ENCODE measurements around the gene GLYATL3. TPM values are rescaled to one million over a fixed set of nuclear protein-coding genes. Genes with fewer than 3 reads are reported as not detected.
A peak's percentile ranks its signal among the peaks of the same experiment; 100 is the strongest.

The GLYATL3 gene
- total RNA-seq, 1 donor from 2014 or later = 0.48 TPM

- no peak for DNase-seq (ENCODE audit: low spot score)
These were observed 15.1 kb downstream of the GLYATL3 start for GRCh38 chr6:49514571-49515484.

DNA sequence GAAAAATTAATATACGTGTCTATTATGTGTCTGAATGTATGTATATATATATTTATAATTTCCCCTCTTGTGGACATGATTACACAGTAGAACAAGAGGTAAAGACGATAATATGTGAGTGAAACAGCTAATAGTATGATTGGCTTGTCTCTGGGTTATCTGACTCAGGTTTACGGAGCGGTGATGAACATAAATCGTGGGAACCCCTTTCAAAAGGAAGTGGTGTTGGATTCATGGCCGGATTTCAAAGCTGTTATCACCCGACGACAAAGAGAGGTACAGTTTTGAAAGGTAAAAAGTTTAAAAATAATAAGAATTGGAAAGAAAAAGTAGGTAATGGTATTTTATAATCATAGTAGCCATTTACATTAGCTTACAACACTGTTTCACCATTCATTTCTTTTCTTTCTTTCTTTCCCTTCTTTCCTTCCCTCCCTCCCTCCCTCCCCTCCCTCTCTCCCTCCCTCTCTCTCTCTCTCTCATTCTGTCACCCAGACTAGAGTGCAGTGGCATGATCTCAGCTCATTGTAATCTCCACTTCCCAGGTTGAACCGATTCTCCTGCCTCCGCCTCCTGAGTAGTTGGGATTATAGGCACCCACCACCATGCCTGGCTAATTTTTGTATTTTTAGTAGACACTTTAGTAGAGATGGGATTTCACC is 15.9 kb downstream of the GLYATL3 start:
- DNase-seq (ENCODE audit: low spot score) = no peak

- no peak for DNase-seq (ENCODE audit: low spot score)
These were observed 16.4 kb downstream of the GLYATL3 start for GRCh38 chr6:49516147-49516505.

GRCh38 chr6:49517919-49518318 is 18.2 kb downstream of the GLYATL3 start:
- DNase-seq (ENCODE audit: low spot score) = no peak

DNA sequence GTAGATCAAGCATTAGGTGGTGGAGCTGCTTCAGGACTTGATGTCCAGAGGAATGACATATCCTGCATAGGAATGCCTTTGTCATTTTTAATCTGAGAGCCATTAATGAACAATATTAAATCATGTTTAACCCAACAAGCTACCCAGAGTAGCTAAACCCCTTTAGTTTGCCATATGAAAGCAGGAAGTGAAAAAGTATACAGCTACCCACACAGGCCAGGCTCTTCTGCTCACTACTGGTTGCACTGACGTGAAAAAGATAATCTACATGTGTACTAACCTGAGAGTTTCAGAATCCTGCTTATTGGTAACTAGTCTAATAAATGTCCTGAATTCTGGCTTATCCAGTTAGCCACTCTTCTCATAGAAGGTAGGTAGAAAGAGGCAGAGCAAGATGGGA is 19.9 kb downstream of the GLYATL3 start:
- no peak for DNase-seq (ENCODE audit: low spot score)

- no peak for DNase-seq (ENCODE audit: low spot score)
These were observed 23.2 kb downstream of the GLYATL3 start for GRCh38 chr6:49522710-49523593.

DNA sequence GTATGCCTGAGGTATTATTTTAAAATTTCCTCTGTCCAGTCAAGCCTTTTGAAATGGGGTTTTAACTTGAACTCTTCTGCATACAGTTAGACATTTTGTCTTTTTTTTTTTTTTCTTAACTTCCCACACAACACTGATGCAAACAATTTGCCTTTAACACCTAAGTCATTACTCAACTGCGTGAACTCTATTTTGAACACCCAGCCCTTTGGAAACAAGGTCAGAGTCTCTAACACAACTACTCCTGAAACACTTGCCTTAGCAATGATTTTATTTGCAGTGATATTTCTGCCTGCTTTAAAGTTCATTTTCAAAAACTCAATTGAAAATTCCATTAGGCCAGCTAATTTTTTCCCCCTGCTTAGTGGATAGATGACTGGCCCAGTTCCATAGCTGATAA is 24.2 kb downstream of the GLYATL3 start:
- DNase-seq (ENCODE audit: low spot score) = no peak

DNA sequence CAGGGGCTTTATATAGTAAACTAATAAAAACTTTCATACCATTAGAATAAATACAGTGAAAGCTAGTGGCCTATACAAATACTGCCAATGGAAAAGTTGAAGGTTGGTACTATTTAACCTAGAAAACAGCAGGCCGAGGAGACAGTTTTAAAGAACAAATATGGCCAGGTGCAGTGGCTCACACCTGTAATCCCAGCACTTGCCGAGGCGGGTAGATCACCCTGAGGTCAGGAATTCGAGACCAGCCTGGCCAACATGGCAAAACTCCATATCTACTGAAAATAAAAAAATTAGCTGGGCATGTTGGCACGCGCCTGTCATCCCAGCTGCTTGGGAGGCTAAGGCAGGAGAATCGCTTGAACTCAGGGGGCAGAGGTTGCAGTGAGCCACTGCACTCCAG is 24.8 kb downstream of the GLYATL3 start:
- DNase-seq (ENCODE audit: low spot score) = no peak

DNA sequence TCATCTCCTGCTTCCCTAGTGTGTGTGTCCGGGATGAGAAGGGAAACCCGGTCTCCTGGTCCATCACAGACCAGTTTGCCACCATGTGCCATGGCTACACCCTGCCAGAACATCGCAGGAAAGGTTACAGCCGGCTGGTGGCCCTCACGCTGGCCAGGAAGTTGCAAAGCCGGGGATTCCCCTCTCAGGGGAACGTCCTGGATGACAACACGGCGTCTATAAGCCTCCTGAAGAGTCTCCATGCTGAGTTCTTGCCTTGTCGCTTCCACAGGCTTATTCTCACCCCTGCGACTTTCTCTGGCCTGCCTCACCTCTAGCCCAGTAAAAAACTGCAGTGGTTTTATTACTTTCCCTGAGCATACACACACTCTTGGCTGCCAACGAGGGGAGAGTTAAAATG is 26.9 kb downstream of the GLYATL3 start:
- no peak for DNase-seq (ENCODE audit: low spot score)

DNA sequence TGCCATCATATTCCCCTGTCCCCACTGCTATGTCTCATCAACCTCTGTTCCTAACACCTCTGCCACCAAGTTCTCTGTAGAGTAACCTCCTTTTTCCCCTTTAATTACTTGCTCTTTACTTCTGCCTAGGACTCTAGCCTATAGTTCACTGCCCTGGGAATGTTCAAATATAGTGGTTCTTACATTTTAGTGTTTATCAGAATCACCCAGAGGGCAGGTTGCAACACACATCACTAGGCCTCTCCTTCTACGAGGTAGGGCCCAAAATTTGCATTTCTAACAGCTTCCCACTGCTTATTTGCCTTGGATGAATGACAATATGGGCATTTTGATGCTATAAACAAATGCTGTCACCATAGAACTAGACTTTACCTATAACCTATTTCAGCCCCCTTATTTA is 27.6 kb downstream of the GLYATL3 start:
- DNase-seq (ENCODE audit: low spot score) = no peak

DNA sequence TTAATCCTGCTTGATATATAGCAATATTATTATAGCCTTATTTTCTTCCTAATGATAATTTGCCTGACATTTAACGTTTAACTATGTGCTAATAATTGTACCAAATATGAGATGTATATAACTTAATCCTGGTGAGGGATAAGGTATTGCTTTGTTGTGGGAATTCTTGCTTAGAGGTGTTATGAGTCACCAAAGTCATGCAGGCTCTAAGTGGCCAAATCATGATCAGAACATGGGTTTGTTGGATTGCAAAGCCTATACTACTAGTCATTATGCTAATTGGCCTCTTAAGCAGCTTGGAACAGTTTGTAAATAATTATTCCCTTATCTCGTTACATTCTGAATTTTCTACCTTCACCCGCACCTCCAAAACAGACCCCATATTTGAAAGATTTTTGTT is 28.8 kb downstream of the GLYATL3 start:
- DNase-seq (ENCODE audit: low spot score) = no peak

DNA sequence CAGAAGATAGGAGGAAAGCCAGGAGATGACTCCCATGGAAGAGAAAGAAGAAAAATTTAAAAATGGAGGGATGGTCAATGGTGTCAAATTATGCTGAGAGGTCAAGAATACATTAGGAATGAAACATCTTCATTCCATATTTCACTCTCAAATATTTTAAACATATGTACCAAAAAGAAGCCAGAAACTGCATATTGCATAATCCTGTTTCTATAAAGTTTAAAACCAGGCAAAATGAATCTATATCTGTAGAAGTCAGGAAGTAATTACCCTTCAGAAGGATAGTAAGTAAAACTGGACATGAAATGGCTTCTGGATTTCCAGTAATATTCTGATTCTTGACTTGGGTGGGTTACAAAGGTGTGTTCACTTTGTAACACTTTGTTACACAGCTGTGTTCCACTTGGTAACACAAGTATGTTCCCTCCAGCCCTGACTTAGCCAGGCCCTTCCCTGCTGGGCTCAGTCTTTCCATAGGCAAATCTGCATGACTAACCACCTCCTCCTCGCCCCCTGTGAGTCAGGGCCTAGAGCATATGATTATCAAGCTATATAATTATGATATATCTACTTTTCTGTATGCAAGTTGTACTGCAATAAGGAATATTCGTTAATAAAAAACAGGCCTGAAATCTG is 30.5 kb downstream of the GLYATL3 start:
- DNase-seq (ENCODE audit: low spot score) = no peak

GRCh38 chr6:49531774-49532569 is 32.2 kb downstream of the GLYATL3 start:
- DNase-seq (ENCODE audit: low spot score) = peak; percentile 74

- DNase-seq (ENCODE audit: low spot score) = no peak
These were observed 36.1 kb downstream of the GLYATL3 start for GRCh38 chr6:49535795-49536194.

GRCh38 chr6:49539102-49539501 is 39.4 kb downstream of the GLYATL3 start:
- no peak for DNase-seq (ENCODE audit: low spot score)

- DNase-seq (ENCODE audit: low spot score) = peak; percentile 50
These were observed 40.9 kb downstream of the GLYATL3 start for GRCh38 chr6:49540614-49541013.

DNA sequence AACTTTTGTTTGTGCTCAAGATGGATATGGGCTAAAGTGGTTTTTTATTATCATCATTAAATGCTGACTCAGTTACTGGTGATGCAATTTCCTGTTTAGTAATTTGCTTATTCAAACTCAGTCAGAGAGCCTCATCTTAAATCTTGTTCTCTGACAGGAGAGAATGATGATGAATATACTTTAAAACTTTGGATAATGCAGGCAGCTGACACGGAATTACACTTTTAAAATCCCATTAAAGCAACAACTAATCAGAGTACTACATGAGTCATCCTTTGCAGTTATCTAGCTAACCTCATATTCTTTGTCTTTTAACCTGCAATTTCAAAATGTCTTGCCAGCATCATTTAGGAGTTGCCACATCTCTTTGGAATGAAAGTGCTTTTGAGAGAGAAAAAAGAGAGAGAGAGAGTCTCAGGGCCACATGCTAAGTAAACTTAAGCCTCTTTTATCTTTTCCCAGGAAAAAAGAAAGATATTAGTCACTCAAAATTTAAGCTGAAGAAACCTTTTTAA is 41.5 kb downstream of the GLYATL3 start:
- DNase-seq (ENCODE audit: low spot score) = peak; percentile 88

GRCh38 chr6:49541936-49542335 is 42.2 kb downstream of the GLYATL3 start:
- no peak for DNase-seq (ENCODE audit: low spot score)

GRCh38 chr6:49543087-49543858 is 43.5 kb downstream of the GLYATL3 start:
- no peak for DNase-seq (ENCODE audit: low spot score)

DNA sequence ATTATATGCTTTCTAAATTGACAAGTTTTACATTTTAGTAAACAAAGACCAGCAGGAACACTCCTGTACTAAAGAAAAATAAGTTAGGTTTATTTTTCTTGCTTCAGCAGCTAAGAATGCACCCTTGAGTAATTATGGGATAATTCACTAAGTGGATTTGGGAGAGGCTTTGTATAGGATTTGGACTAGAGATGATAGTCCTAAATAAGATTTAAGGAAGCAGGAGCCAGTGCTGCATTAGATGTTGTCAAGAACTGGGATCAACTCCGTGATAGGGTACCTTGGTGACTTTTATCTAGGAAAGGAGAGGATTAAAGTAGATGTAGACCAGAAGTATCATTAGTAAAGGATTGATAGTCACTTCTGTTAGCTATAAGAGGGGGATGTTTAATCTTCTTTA is 46.6 kb downstream of the GLYATL3 start:
- DNase-seq (ENCODE audit: low spot score) = peak; percentile 82
